ENCODE results near the gene FHIP1B. TPM values are rescaled to one million over a fixed set of nuclear protein-coding genes. Genes with fewer than 3 reads are reported as not detected.

The FHIP1B gene
- total RNA-seq, 1 experiment from 2014 or later, result 32.1 TPM

DNA sequence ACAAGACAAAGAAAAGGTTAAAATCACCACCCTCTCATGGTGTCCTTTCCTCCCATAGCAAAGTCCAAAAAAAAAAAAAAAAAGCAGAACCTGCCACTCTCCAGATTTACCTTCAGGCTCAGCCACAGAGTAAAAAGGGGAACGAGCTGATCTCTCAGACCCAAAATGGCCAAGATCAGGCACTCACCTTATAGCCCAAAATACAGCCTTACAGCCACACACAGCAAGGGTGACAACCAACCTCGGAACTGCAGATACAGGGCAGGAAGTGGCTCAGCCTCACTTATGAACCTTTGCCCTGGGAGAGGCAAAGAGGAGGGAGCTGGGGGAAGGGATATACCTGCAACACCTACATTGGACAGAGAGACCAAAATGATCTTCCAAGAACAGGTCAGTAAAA, 4.5 kb downstream of the FHIP1B start:
- ChIA-PET CTCF (no interaction called here), POLR2A (no interaction called here), RAD21 (ENCODE audit: low non-redundant PET in 1 of 2, low total read pairs in 2 of 2, uncharacterized antibody in 2 of 2, unreplicated experiment in 2 of 2) (no interaction called here)
- H3K9me2 ChIP-seq (ENCODE audit: insufficient read depth), result peaks cover 6% of the 10 kb centered on the region; the same call in 1 of the 2 replicates
- H3K4me3 ChIP-seq (replicated peaks in 1 of 2; ENCODE audit: low read depth in 1 of 2, low read length in 2 of 2), result no peak overlapping the region
- peaks cover 90% of the 10 kb centered on the region for H3K79me2 ChIP-seq (ENCODE audit: insufficient read depth, low read length)
- H3K36me3 ChIP-seq (ENCODE audit: control insufficient read depth in 1 of 2, insufficient read depth in 2 of 2, low read length in 2 of 2), result no peaks in the 10 kb centered on the region
- TF ChIP-seq TCF7L2 (IDR thresholded peaks at IDR 0.05; ENCODE audit: borderline replicate concordance, extremely low read depth, insufficient read depth, insufficient read length), result no peak
- TF ChIP-seq YY1 (IDR thresholded peaks at IDR 0.05; ENCODE audit: extremely low read depth, insufficient replicate concordance, low read depth, low read length), result no peak
- TF ChIP-seq, protein P1, sequence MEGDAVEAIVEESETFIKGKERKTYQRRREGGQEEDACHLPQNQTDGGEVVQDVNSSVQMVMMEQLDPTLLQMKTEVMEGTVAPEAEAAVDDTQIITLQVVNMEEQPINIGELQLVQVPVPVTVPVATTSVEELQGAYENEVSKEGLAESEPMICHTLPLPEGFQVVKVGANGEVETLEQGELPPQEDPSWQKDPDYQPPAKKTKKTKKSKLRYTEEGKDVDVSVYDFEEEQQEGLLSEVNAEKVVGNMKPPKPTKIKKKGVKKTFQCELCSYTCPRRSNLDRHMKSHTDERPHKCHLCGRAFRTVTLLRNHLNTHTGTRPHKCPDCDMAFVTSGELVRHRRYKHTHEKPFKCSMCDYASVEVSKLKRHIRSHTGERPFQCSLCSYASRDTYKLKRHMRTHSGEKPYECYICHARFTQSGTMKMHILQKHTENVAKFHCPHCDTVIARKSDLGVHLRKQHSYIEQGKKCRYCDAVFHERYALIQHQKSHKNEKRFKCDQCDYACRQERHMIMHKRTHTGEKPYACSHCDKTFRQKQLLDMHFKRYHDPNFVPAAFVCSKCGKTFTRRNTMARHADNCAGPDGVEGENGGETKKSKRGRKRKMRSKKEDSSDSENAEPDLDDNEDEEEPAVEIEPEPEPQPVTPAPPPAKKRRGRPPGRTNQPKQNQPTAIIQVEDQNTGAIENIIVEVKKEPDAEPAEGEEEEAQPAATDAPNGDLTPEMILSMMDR (IDR thresholded peaks at IDR 0.05 in 2 of 3, conservative IDR thresholded peaks at IDR 0.05 in 1 of 3; ENCODE audit: borderline replicate concordance in 1 of 3, insufficient read depth in 1 of 3, low read depth in 2 of 3, low read length in 2 of 3), result no peak
- TF ChIP-seq, protein P2, sequence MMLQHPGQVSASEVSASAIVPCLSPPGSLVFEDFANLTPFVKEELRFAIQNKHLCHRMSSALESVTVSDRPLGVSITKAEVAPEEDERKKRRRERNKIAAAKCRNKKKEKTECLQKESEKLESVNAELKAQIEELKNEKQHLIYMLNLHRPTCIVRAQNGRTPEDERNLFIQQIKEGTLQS (IDR thresholded peaks at IDR 0.05), result no peak
- TF ChIP-seq ELF1 (IDR thresholded peaks at IDR 0.05; ENCODE audit: borderline replicate concordance, low read depth), result no peak
- TF ChIP-seq CEBPB (IDR thresholded peaks at IDR 0.05; ENCODE audit: low read depth), result no peak
- TF ChIP-seq REST (IDR thresholded peaks at IDR 0.05; ENCODE audit: low read depth), result no peak
- no peak for TF ChIP-seq POLR2AphosphoS5 (IDR thresholded peaks at IDR 0.05; ENCODE audit: low read depth, low read length)
- TF ChIP-seq RAD21 (IDR thresholded peaks at IDR 0.05; ENCODE audit: low read depth), result no peak
- no peak for TF ChIP-seq SIN3A (IDR thresholded peaks at IDR 0.05; ENCODE audit: low read depth)
- TF ChIP-seq POLR2A (IDR thresholded peaks at IDR 0.05; ENCODE audit: borderline replicate concordance, extremely low read depth, insufficient read depth, insufficient read length), result no peak
- no peak for TF ChIP-seq SRF (IDR thresholded peaks at IDR 0.05; ENCODE audit: low read depth)
- no peak for TF ChIP-seq SP1 (IDR thresholded peaks at IDR 0.05; ENCODE audit: low read depth)
- TF ChIP-seq JUND (IDR thresholded peaks at IDR 0.05), result no peak
- H3K4me2 ChIP-seq (ENCODE audit: low read length), result no peak overlapping the region
- intact Hi-C loops (cut with micrococcal nuclease), result no loop called here
- no peaks in the 10 kb centered on the region for H4K20me1 ChIP-seq (ENCODE audit: insufficient read depth)
- no peak overlapping the region for H2AFZ ChIP-seq (ENCODE audit: low read depth, low read length, poor library complexity, severe bottlenecking)
- BruUV-seq (replicated peaks), result no TSS peak
- ATAC-seq (no peak), DNase-seq (ENCODE audit: low read depth, low spot score) (no peak)
- peaks cover 0 to 11% of the 10 kb centered on the region in 2 experiments; a peak in 2 of 4 replicates for H3K4me1 ChIP-seq (ENCODE audit: control insufficient read depth in 1 of 2, insufficient read depth in 2 of 2, low read length in 2 of 2)
- H3K27ac ChIP-seq (ENCODE audit: low read depth, low read length), result no peak overlapping the region
- no peaks in the 10 kb centered on the region for H3K9me3 ChIP-seq (ENCODE audit: control insufficient read depth in 1 of 2, insufficient read depth in 1 of 2, low read depth in 1 of 2, low read length in 2 of 2)
- no peak overlapping the region for H3K9ac ChIP-seq (ENCODE audit: low read length)
- H3K27me3 ChIP-seq (ENCODE audit: insufficient read depth, low read length), result no peaks in the 10 kb centered on the region

All from HCT116 (cell line).